ENCODE measurements around the gene NOMO2.
"Not testable (repeated sequence)": the region's sequence is repeated elsewhere in the genome, so short reads cannot be mapped to it uniquely, and the experiment has no call there.

NOMO2 gene

GRCh38 chr16:18401159-18401558, 160.7 kb downstream of the NOMO2 start:
- not testable (repeated sequence) for H3K36me3 ChIP-seq (ENCODE audit: control insufficient read depth in 4 of 4, insufficient read depth in 4 of 4, low read length in 3 of 4)

GRCh38 chr16:18394363-18394762, 167.5 kb downstream of the NOMO2 start:
- H3K27ac ChIP-seq (ENCODE audit: insufficient read depth in 1 of 2, low read depth in 1 of 2, low read length in 2 of 2, poor library complexity in 1 of 2, severe bottlenecking in 2 of 2); H3K36me3 ChIP-seq (ENCODE audit: control insufficient read depth in 4 of 4, insufficient read depth in 4 of 4, low read length in 3 of 4); CTCF ChIA-PET; H3K9me3 ChIP-seq (ENCODE audit: control extremely low read depth in 1 of 5, control insufficient read depth in 4 of 5, insufficient read depth in 2 of 5, low read depth in 1 of 5, low read length in 4 of 5); H3K4me1 ChIP-seq (ENCODE audit: control extremely low read depth in 1 of 4, control insufficient read depth in 4 of 4, insufficient read depth in 4 of 4, low read length in 3 of 4); H3K4me3 ChIP-seq (ENCODE audit: control insufficient read depth in 1 of 7, extremely low read depth in 1 of 7, insufficient read depth in 4 of 7, low read depth in 2 of 7, low read length in 6 of 7); POLR2A ChIA-PET; H3K27me3 ChIP-seq (replicated peaks in 2 of 5; ENCODE audit: control insufficient read depth in 4 of 5, insufficient read depth in 5 of 5, low read length in 4 of 5); DNase-seq: not testable (repeated sequence)
- WGBS (ENCODE audit: insufficient coverage), result no CpG with 5 or more reads among the region's 31 CpGs

More at GRCh38 chr16:18401159-18401558, 160.7 kb downstream of the NOMO2 start:
- CTCF ChIA-PET; POLR2A ChIA-PET; H3K27ac ChIP-seq (ENCODE audit: insufficient read depth in 1 of 2, low read depth in 1 of 2, low read length in 2 of 2, poor library complexity in 1 of 2, severe bottlenecking in 2 of 2); DNase-seq; H3K9me3 ChIP-seq (ENCODE audit: control extremely low read depth in 1 of 5, control insufficient read depth in 4 of 5, insufficient read depth in 2 of 5, low read depth in 1 of 5, low read length in 4 of 5); H3K27me3 ChIP-seq (replicated peaks in 2 of 5; ENCODE audit: control insufficient read depth in 4 of 5, insufficient read depth in 5 of 5, low read length in 4 of 5); H3K4me1 ChIP-seq (ENCODE audit: control extremely low read depth in 1 of 4, control insufficient read depth in 4 of 4, insufficient read depth in 4 of 4, low read length in 3 of 4): not testable (repeated sequence)
- WGBS (ENCODE audit: insufficient coverage), result no CpG with 5 or more reads among the region's 38 CpGs
- H3K4me3 ChIP-seq (ENCODE audit: control insufficient read depth in 1 of 7, extremely low read depth in 1 of 7, insufficient read depth in 4 of 7, low read depth in 2 of 7, low read length in 6 of 7), result peak overlapping the region in 4 of 7 experiments; percentile 31 to 50 (median 35)

GRCh38 chr16:18387767-18388166, 174.1 kb downstream of the NOMO2 start:
- CTCF ChIA-PET, POLR2A ChIA-PET: not testable (repeated sequence)
- WGBS (ENCODE audit: insufficient coverage), result no CpG with 5 or more reads among the region's 43 CpGs

GRCh38 chr16:18386517-18386916, 175.4 kb downstream of the NOMO2 start:
- H3K4me3 ChIP-seq (ENCODE audit: control insufficient read depth in 1 of 7, extremely low read depth in 1 of 7, insufficient read depth in 4 of 7, low read depth in 2 of 7, low read length in 6 of 7); H3K4me1 ChIP-seq (ENCODE audit: control extremely low read depth in 1 of 4, control insufficient read depth in 4 of 4, insufficient read depth in 4 of 4, low read length in 3 of 4); DNase-seq; H3K27me3 ChIP-seq (replicated peaks in 2 of 5; ENCODE audit: control insufficient read depth in 4 of 5, insufficient read depth in 5 of 5, low read length in 4 of 5); POLR2A ChIA-PET; CTCF ChIA-PET; H3K9me3 ChIP-seq (ENCODE audit: control extremely low read depth in 1 of 5, control insufficient read depth in 4 of 5, insufficient read depth in 2 of 5, low read depth in 1 of 5, low read length in 4 of 5); H3K36me3 ChIP-seq (ENCODE audit: control insufficient read depth in 4 of 4, insufficient read depth in 4 of 4, low read length in 3 of 4); H3K27ac ChIP-seq (ENCODE audit: insufficient read depth in 1 of 2, low read depth in 1 of 2, low read length in 2 of 2, poor library complexity in 1 of 2, severe bottlenecking in 2 of 2): not testable (repeated sequence)
- WGBS (ENCODE audit: insufficient coverage), result no CpG with 5 or more reads among the region's 25 CpGs

More at GRCh38 chr16:18387767-18388166, 174.1 kb downstream of the NOMO2 start:
- H3K9me3 ChIP-seq (ENCODE audit: control extremely low read depth in 1 of 5, control insufficient read depth in 4 of 5, insufficient read depth in 2 of 5, low read depth in 1 of 5, low read length in 4 of 5); H3K27ac ChIP-seq (ENCODE audit: insufficient read depth in 1 of 2, low read depth in 1 of 2, low read length in 2 of 2, poor library complexity in 1 of 2, severe bottlenecking in 2 of 2); H3K36me3 ChIP-seq (ENCODE audit: control insufficient read depth in 4 of 4, insufficient read depth in 4 of 4, low read length in 3 of 4); H3K4me3 ChIP-seq (ENCODE audit: control insufficient read depth in 1 of 7, extremely low read depth in 1 of 7, insufficient read depth in 4 of 7, low read depth in 2 of 7, low read length in 6 of 7); H3K4me1 ChIP-seq (ENCODE audit: control extremely low read depth in 1 of 4, control insufficient read depth in 4 of 4, insufficient read depth in 4 of 4, low read length in 3 of 4); H3K27me3 ChIP-seq (replicated peaks in 2 of 5; ENCODE audit: control insufficient read depth in 4 of 5, insufficient read depth in 5 of 5, low read length in 4 of 5); DNase-seq: not testable (repeated sequence)

GRCh38 chr16:18385285-18385684, 176.6 kb downstream of the NOMO2 start:
- H3K9me3 ChIP-seq (ENCODE audit: control extremely low read depth in 1 of 5, control insufficient read depth in 4 of 5, insufficient read depth in 2 of 5, low read depth in 1 of 5, low read length in 4 of 5); H3K36me3 ChIP-seq (ENCODE audit: control insufficient read depth in 4 of 4, insufficient read depth in 4 of 4, low read length in 3 of 4); H3K27me3 ChIP-seq (replicated peaks in 2 of 5; ENCODE audit: control insufficient read depth in 4 of 5, insufficient read depth in 5 of 5, low read length in 4 of 5); H3K4me1 ChIP-seq (ENCODE audit: control extremely low read depth in 1 of 4, control insufficient read depth in 4 of 4, insufficient read depth in 4 of 4, low read length in 3 of 4); POLR2A ChIA-PET; DNase-seq; H3K4me3 ChIP-seq (ENCODE audit: control insufficient read depth in 1 of 7, extremely low read depth in 1 of 7, insufficient read depth in 4 of 7, low read depth in 2 of 7, low read length in 6 of 7); H3K27ac ChIP-seq (ENCODE audit: insufficient read depth in 1 of 2, low read depth in 1 of 2, low read length in 2 of 2, poor library complexity in 1 of 2, severe bottlenecking in 2 of 2); CTCF ChIA-PET: not testable (repeated sequence)
- no CpG with 5 or more reads among the region's 33 CpGs for WGBS (ENCODE audit: insufficient coverage)

GRCh38 chr16:18384869-18385268, 177.0 kb downstream of the NOMO2 start:
- H3K27ac ChIP-seq (ENCODE audit: insufficient read depth in 1 of 2, low read depth in 1 of 2, low read length in 2 of 2, poor library complexity in 1 of 2, severe bottlenecking in 2 of 2); H3K4me1 ChIP-seq (ENCODE audit: control extremely low read depth in 1 of 4, control insufficient read depth in 4 of 4, insufficient read depth in 4 of 4, low read length in 3 of 4); H3K27me3 ChIP-seq (replicated peaks in 2 of 5; ENCODE audit: control insufficient read depth in 4 of 5, insufficient read depth in 5 of 5, low read length in 4 of 5); H3K4me3 ChIP-seq (ENCODE audit: control insufficient read depth in 1 of 7, extremely low read depth in 1 of 7, insufficient read depth in 4 of 7, low read depth in 2 of 7, low read length in 6 of 7); H3K36me3 ChIP-seq (ENCODE audit: control insufficient read depth in 4 of 4, insufficient read depth in 4 of 4, low read length in 3 of 4); DNase-seq; CTCF ChIA-PET; H3K9me3 ChIP-seq (ENCODE audit: control extremely low read depth in 1 of 5, control insufficient read depth in 4 of 5, insufficient read depth in 2 of 5, low read depth in 1 of 5, low read length in 4 of 5); POLR2A ChIA-PET: not testable (repeated sequence)
- WGBS (ENCODE audit: insufficient coverage), result no CpG with 5 or more reads among the region's 31 CpGs

- POLR2A ChIA-PET; DNase-seq; CTCF ChIA-PET; H3K4me1 ChIP-seq (ENCODE audit: control extremely low read depth in 1 of 4, control insufficient read depth in 4 of 4, insufficient read depth in 4 of 4, low read length in 3 of 4); H3K27ac ChIP-seq (ENCODE audit: insufficient read depth in 1 of 2, low read depth in 1 of 2, low read length in 2 of 2, poor library complexity in 1 of 2, severe bottlenecking in 2 of 2); H3K9me3 ChIP-seq (ENCODE audit: control extremely low read depth in 1 of 5, control insufficient read depth in 4 of 5, insufficient read depth in 2 of 5, low read depth in 1 of 5, low read length in 4 of 5); H3K36me3 ChIP-seq (ENCODE audit: control insufficient read depth in 4 of 4, insufficient read depth in 4 of 4, low read length in 3 of 4); H3K4me3 ChIP-seq (ENCODE audit: control insufficient read depth in 1 of 7, extremely low read depth in 1 of 7, insufficient read depth in 4 of 7, low read depth in 2 of 7, low read length in 6 of 7); H3K27me3 ChIP-seq (replicated peaks in 2 of 5; ENCODE audit: control insufficient read depth in 4 of 5, insufficient read depth in 5 of 5, low read length in 4 of 5): not testable (repeated sequence)
- no CpG with 5 or more reads among the region's 25 CpGs for WGBS (ENCODE audit: insufficient coverage)
Observed at GRCh38 chr16:18384098-18384636, 177.7 kb downstream of the NOMO2 start.

Data from common myeloid progenitor, CD34-positive (primary cell).